Nephron progenitor cell (in vitro differentiated cells): ENCODE data around the gene CD1E.

Experiments used
- DNase-seq: peaks from one replicate; pipeline ENCODE4 v3.0.0; 2021
- H3K27ac Mint-ChIP-seq: 2 replicates; pipeline ENCODE4 v1.8.0; 2021; ENCODE audit warnings: mild to moderate bottlenecking, moderate library complexity, mixed read lengths
- H3K27me3 Mint-ChIP-seq: 2 replicates; pipeline ENCODE4 v1.8.0; 2021; ENCODE audit warnings: mild to moderate bottlenecking, low read depth, mixed read lengths; ENCODE audit not compliant: poor library complexity
- H3K36me3 Mint-ChIP-seq: 2 replicates; pipeline ENCODE4 v1.8.0; 2021; ENCODE audit warnings: low read depth, mixed read lengths
- H3K4me1 Mint-ChIP-seq: 2 replicates; pipeline ENCODE4 v1.8.0; 2021; ENCODE audit warnings: mixed read lengths
- H3K4me3 Mint-ChIP-seq: 2 replicates; pipeline ENCODE4 v1.8.0; 2021; ENCODE audit warnings: mild to moderate bottlenecking, moderate library complexity, mixed read lengths
- H3K9me3 Mint-ChIP-seq: 2 replicates; pipeline ENCODE4 v1.8.0; 2021; ENCODE audit warnings: mild to moderate bottlenecking, moderate library complexity, mixed read lengths
- CTCF ChIP-seq: fragments of 200-600 bp; sonication (generic); IDR thresholded peaks from 2 replicates; pipeline ENCODE4 v1.5.0; 2021; ENCODE audit warnings: antibody characterized with exemption

Gene CD1E

GRCh38 chr1:158356616-158357015 is 2.9 kb downstream of the CD1E start:
- Mint-ChIP-seq H3K4me3 (no peak overlapping the region), H3K36me3 (no peaks in the 10 kb centered on the region), H3K9me3 (no peaks in the 10 kb centered on the region), H3K27me3 (peaks cover 9% of the 10 kb centered on the region), H3K4me1 (no peaks in the 10 kb centered on the region), H3K27ac (no peak overlapping the region)
- no peak for TF ChIP-seq CTCF
- no peak for DNase-seq

- Mint-ChIP-seq H3K27ac (no peak overlapping the region), H3K4me1 (no peaks in the 10 kb centered on the region), H3K4me3 (no peak overlapping the region), H3K27me3 (peaks cover 9% of the 10 kb centered on the region), H3K36me3 (no peaks in the 10 kb centered on the region), H3K9me3 (no peaks in the 10 kb centered on the region)
- no peak for DNase-seq
- TF ChIP-seq CTCF: no peak
These were observed 3.7 kb downstream of the CD1E start for GRCh38 chr1:158357441-158357840.

GRCh38 chr1:158362482-158362881 is 8.8 kb downstream of the CD1E start:
- TF ChIP-seq CTCF: no peak
- H3K4me3 Mint-ChIP-seq: no peak overlapping the region
- no peaks in the 10 kb centered on the region for H3K9me3 Mint-ChIP-seq
- no peaks in the 10 kb centered on the region for H3K4me1 Mint-ChIP-seq
- H3K27ac Mint-ChIP-seq: no peak overlapping the region
- H3K36me3 Mint-ChIP-seq: no peaks in the 10 kb centered on the region
- DNase-seq: no peak
- peaks cover 8% of the 10 kb centered on the region for H3K27me3 Mint-ChIP-seq

- no peak for DNase-seq
- Mint-ChIP-seq H3K9me3 (no peaks in the 10 kb centered on the region), H3K4me1 (no peaks in the 10 kb centered on the region), H3K27me3 (peaks cover 8% of the 10 kb centered on the region), H3K36me3 (no peaks in the 10 kb centered on the region), H3K27ac (no peak overlapping the region), H3K4me3 (no peak overlapping the region)
- no peak for TF ChIP-seq CTCF
These were observed 9.2 kb downstream of the CD1E start for GRCh38 chr1:158362941-158363340.

- H3K9me3 Mint-ChIP-seq: peaks cover 5% of the 10 kb centered on the region
These were observed 13.1 kb downstream of the CD1E start for GRCh38 chr1:158366783-158367182.

More at GRCh38 chr1:158366783-158367182, 13.1 kb downstream of the CD1E start:
- no peaks in the 10 kb centered on the region for H3K4me1 Mint-ChIP-seq
- H3K27ac Mint-ChIP-seq: no peak overlapping the region
- no peaks in the 10 kb centered on the region for H3K36me3 Mint-ChIP-seq
- H3K27me3 Mint-ChIP-seq: peaks cover 8% of the 10 kb centered on the region
- no peak for DNase-seq
- TF ChIP-seq CTCF: no peak
- no peak overlapping the region for H3K4me3 Mint-ChIP-seq
